ENCODE results near the gene METTL25. TPM values are rescaled to one million over a fixed set of nuclear protein-coding genes. Genes with fewer than 3 reads are reported as not detected.

The METTL25 gene
- total and polyA plus RNA-seq, 2 of the 8 experiments (the other 6 are each of a cell fraction or from before 2014, with no cell fraction given) = 2.4 to 8.3 TPM

DNA sequence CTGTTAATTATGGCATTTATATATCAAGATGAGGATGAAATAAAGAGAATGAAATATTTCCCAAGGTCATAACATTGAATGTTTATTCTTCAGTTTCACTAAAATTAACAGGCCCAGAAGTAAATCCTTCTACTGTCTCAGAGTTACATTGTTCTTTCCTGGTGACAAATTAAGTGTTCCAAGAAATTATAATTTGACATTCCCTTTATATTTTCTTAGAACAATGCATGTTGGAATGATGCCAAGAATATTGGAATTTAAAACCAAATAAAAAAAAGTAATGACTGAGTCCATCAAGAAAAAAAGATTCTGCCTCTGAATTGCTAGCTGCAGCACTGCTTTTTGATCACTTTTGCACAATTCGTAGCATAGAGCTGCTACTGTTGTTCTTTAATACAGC lies 152.1 kb downstream of the METTL25 start:
- Histone ChIP-seq H3K36me3 (ENCODE audit: control insufficient read depth in 2 of 4, insufficient read depth in 4 of 4, low read length in 3 of 4) (no peaks in the 10 kb centered on the region), H3K9ac (replicated peaks in 1 of 4; ENCODE audit: extremely low read depth in 1 of 4, low read depth in 3 of 4, low read length in 3 of 4) (no peak overlapping the region), H3K18ac (ENCODE audit: extremely low read depth, low read length) (no peak overlapping the region), H3K14ac (ENCODE audit: insufficient read length) (no peak overlapping the region), H4K5ac (ENCODE audit: insufficient read length, low read depth, low read length) (no peak overlapping the region), H2BK15ac (ENCODE audit: low read length) (no peak overlapping the region), H2BK5ac (ENCODE audit: low read depth, low read length) (no peak overlapping the region), H3K23ac (ENCODE audit: insufficient read length) (no peak overlapping the region), H4K8ac (ENCODE audit: extremely low read depth, insufficient read depth, low read length) (no peak overlapping the region), H3K23me2 (ENCODE audit: low read depth, low read length) (no peaks in the 10 kb centered on the region), H3K4ac (replicated peaks; ENCODE audit: insufficient read length, low read depth, low read length) (no peak overlapping the region), H4K91ac (replicated peaks; ENCODE audit: insufficient read length, low read length) (no peak overlapping the region), H3K4me3 (ENCODE audit: extremely low read depth in 1 of 4, insufficient read depth in 2 of 4, low read depth in 3 of 4, low read length in 4 of 4) (no peak overlapping the region), H3K4me1 (replicated peaks in 1 of 4; ENCODE audit: control insufficient read depth in 3 of 4, insufficient read depth in 4 of 4, low read length in 3 of 4) (no peaks in the 10 kb centered on the region), H3K79me1 (ENCODE audit: low read depth, low read length) (no peaks in the 10 kb centered on the region), H2AFZ (ENCODE audit: low read length) (no peak overlapping the region), H2BK20ac (ENCODE audit: low read length) (no peak overlapping the region), H3K4me2 (ENCODE audit: insufficient read depth in 1 of 2, low read depth in 2 of 2, low read length in 2 of 2) (no peak overlapping the region), H3K27me3 (replicated peaks in 1 of 4; ENCODE audit: control insufficient read depth in 3 of 4, extremely low read depth in 1 of 4, insufficient read depth in 3 of 4, low read length in 3 of 4) (no peaks in the 10 kb centered on the region), H2BK120ac (replicated peaks; ENCODE audit: low read depth, low read length) (no peak overlapping the region), H2AK5ac (ENCODE audit: low read depth, low read length) (no peak overlapping the region), H3K79me2 (ENCODE audit: control insufficient read depth in 1 of 2, insufficient read depth in 2 of 2, low read length in 2 of 2) (no peaks in the 10 kb centered on the region), H3K9me3 (ENCODE audit: insufficient read depth in 2 of 2, low read depth in 1 of 2, low read length in 1 of 2) (no peaks in the 10 kb centered on the region), H4K20me1 (replicated peaks in 1 of 2; ENCODE audit: control insufficient read depth in 1 of 2, insufficient read depth in 2 of 2, low read length in 2 of 2) (no peaks in the 10 kb centered on the region), H3K56ac (replicated peaks; ENCODE audit: insufficient read length, low read depth, low read length) (no peak overlapping the region), H3K27ac (ENCODE audit: low read depth, low read length) (no peak overlapping the region), H2BK12ac (ENCODE audit: low read depth, low read length) (no peak overlapping the region)
- WGBS, 2 experiments (ENCODE audit: extremely low coverage in 1 of 2, insufficient coverage in 1 of 2, insufficient read length in 1 of 2, insufficient replicate concordance in 2 of 2, low coverage in 1 of 2, low lambda C conversion rate in 2 of 2, missing lambda C conversion rate in 1 of 2) = 94% methylated on average over 1 of the region's 1 CpG; no CpG with 5 or more reads in 1 of the 2 experiments
- POLR2A ChIA-PET (ENCODE audit: partially characterized antibody) = no interaction called here
- no peak for FAIRE-seq
- CTCF ChIA-PET (ENCODE audit: partially characterized antibody) = interaction anchor here (0.7 kb wide), 1 partner anchor 192 kb away, joined by 3 read pairs; no protein-coding TSS in a partner anchor
- no peak for DNase-seq (ENCODE audit: low read depth in 1 of 2, low spot score in 2 of 2)
- TF ChIP-seq SRF (IDR thresholded peaks at IDR 0.05; ENCODE audit: low read depth, low read length) (no peak), CHD1 (IDR thresholded peaks at IDR 0.05; ENCODE audit: low read depth, low read length) (no peak), TAF1 (IDR thresholded peaks at IDR 0.05; ENCODE audit: low read depth, low read length) (no peak), KDM4A (IDR thresholded peaks at IDR 0.05; ENCODE audit: low read depth, low read length, severe bottlenecking) (no peak), SP2 (IDR thresholded peaks at IDR 0.05; ENCODE audit: low read length) (no peak), RAD21 (IDR thresholded peaks at IDR 0.05 in 1 of 2, conservative IDR thresholded peaks at IDR 0.05 in 1 of 2; ENCODE audit: low read depth in 2 of 2, low read length in 2 of 2) (no peak), SIRT6 (IDR thresholded peaks at IDR 0.05; ENCODE audit: low read length) (no peak), JUND (IDR thresholded peaks at IDR 0.05; ENCODE audit: low read length) (no peak), NRF1 (IDR thresholded peaks at IDR 0.05; ENCODE audit: low read depth, low read length) (no peak)
- TF ChIP-seq, protein P1, sequence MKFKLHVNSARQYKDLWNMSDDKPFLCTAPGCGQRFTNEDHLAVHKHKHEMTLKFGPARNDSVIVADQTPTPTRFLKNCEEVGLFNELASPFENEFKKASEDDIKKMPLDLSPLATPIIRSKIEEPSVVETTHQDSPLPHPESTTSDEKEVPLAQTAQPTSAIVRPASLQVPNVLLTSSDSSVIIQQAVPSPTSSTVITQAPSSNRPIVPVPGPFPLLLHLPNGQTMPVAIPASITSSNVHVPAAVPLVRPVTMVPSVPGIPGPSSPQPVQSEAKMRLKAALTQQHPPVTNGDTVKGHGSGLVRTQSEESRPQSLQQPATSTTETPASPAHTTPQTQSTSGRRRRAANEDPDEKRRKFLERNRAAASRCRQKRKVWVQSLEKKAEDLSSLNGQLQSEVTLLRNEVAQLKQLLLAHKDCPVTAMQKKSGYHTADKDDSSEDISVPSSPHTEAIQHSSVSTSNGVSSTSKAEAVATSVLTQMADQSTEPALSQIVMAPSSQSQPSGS (IDR thresholded peaks at IDR 0.05; ENCODE audit: low read length) = no peak
- TF ChIP-seq, protein P2, sequence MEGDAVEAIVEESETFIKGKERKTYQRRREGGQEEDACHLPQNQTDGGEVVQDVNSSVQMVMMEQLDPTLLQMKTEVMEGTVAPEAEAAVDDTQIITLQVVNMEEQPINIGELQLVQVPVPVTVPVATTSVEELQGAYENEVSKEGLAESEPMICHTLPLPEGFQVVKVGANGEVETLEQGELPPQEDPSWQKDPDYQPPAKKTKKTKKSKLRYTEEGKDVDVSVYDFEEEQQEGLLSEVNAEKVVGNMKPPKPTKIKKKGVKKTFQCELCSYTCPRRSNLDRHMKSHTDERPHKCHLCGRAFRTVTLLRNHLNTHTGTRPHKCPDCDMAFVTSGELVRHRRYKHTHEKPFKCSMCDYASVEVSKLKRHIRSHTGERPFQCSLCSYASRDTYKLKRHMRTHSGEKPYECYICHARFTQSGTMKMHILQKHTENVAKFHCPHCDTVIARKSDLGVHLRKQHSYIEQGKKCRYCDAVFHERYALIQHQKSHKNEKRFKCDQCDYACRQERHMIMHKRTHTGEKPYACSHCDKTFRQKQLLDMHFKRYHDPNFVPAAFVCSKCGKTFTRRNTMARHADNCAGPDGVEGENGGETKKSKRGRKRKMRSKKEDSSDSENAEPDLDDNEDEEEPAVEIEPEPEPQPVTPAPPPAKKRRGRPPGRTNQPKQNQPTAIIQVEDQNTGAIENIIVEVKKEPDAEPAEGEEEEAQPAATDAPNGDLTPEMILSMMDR (IDR thresholded peaks at IDR 0.05; ENCODE audit: control extremely low read depth in 1 of 3, insufficient read depth in 1 of 3, low read depth in 1 of 3, low read length in 3 of 3) = no peak
